ENCODE measurements around the gene NQO1. TPM values are rescaled to one million over a fixed set of nuclear protein-coding genes. Genes with fewer than 3 reads are reported as not detected.

Gene NQO1
- total and polyA plus RNA-seq, 2 of the 4 experiments (the other 2 are of a cell fraction) = 304 to 426 TPM

- H2AK9ac ChIP-seq (replicated peaks; ENCODE audit: low read depth, low read length, poor library complexity) = no peak overlapping the region
- H2BK120ac ChIP-seq (ENCODE audit: low read depth, low read length) = no peak overlapping the region
- peaks cover 17 to 56% of the 10 kb centered on the region in 2 experiments for H3K79me1 ChIP-seq (ENCODE audit: low read depth in 1 of 2, low read length in 2 of 2)
- H3K18ac ChIP-seq (ENCODE audit: low read depth, low read length) = no peak overlapping the region
- H3K4ac ChIP-seq (ENCODE audit: low read depth, low read length) = no peak overlapping the region
- no peak overlapping the region for H3K4me2 ChIP-seq (ENCODE audit: low read depth, low read length)
- ChIA-PET CTCF (no interaction called here), POLR2A (ENCODE audit: unreplicated experiment) (interaction anchor here (0.7 kb wide), 1 partner anchor 299 kb away, joined by 5 read pairs; no protein-coding TSS in a partner anchor)
- H3K36me3 ChIP-seq (ENCODE audit: control insufficient read depth, insufficient read depth, low read length) = peaks cover 57% of the 10 kb centered on the region
- 93% methylated on average over 5 of the region's 6 CpGs; no CpG with 5 or more reads in 1 of the 2 experiments for WGBS, 2 experiments (ENCODE audit: extremely low coverage in 2 of 2, insufficient read length in 1 of 2)
- H3K4me3 ChIP-seq (ENCODE audit: insufficient read depth, low read depth, low read length) = no peak overlapping the region
- no peak overlapping the region for H2BK5ac ChIP-seq (ENCODE audit: low read depth, low read length, poor library complexity, severe bottlenecking)
- ATAC-seq (ENCODE audit: low read depth) (no peak), DNase-seq (no peak)
- H2AK5ac ChIP-seq (ENCODE audit: low read depth, low read length) = no peak overlapping the region
- peaks cover 6% of the 10 kb centered on the region; the same call in 1 of the 2 replicates for H3K9me1 ChIP-seq (ENCODE audit: insufficient read depth, low read length)
- no peak overlapping the region for H2BK20ac ChIP-seq (ENCODE audit: low read depth, low read length)
- H4K8ac ChIP-seq (ENCODE audit: low read depth in 2 of 2, low read length in 2 of 2) = no peak overlapping the region
- no peak overlapping the region for H3K14ac ChIP-seq (replicated peaks; ENCODE audit: low read depth, low read length)
- no peaks in the 10 kb centered on the region for H3K9me3 ChIP-seq (ENCODE audit: control insufficient read depth, insufficient read depth, low read length)
- no peak overlapping the region for H3K27ac ChIP-seq (ENCODE audit: insufficient read depth, low read length)
- H4K91ac ChIP-seq (ENCODE audit: insufficient read depth, low read depth, low read length) = no peak overlapping the region
- no peak overlapping the region for H4K5ac ChIP-seq (ENCODE audit: low read depth, low read length)
- intact Hi-C loops (cut with micrococcal nuclease) = no loop called here
- no peaks in the 10 kb centered on the region for H3K27me3 ChIP-seq (ENCODE audit: control insufficient read depth, insufficient read depth, low read length)
- H3K9ac ChIP-seq (ENCODE audit: low read depth, low read length) = no peak overlapping the region
- no TSS peak for BruUV-seq (replicated peaks)
- no peak overlapping the region for H2BK15ac ChIP-seq (ENCODE audit: low read depth, low read length)
- no peak overlapping the region for H3K23ac ChIP-seq (ENCODE audit: low read depth, low read length)
- peaks cover 20% of the 10 kb centered on the region; the same call in 1 of the 2 replicates for H4K20me1 ChIP-seq (ENCODE audit: insufficient read depth, low read length)
- no peak overlapping the region for H3K56ac ChIP-seq (ENCODE audit: extremely low read depth, insufficient read depth, low read length)
- dilution Hi-C loops (cut with HindIII; ENCODE audit: low sequenced_read_pairs, unreplicated experiment) = no loop called here
- TF ChIP-seq RCOR1 (IDR thresholded peaks at IDR 0.05; ENCODE audit: insufficient replicate concordance, low read length) (no peak), FOS (IDR thresholded peaks at IDR 0.05; ENCODE audit: low read depth, low read length) (no peak), SMC3 (IDR thresholded peaks at IDR 0.05; ENCODE audit: low read depth, low read length) (no peak), CTCF (conservative IDR thresholded peaks at IDR 0.05; ENCODE audit: low read depth, low read length) (no peak), BHLHE40 (IDR thresholded peaks at IDR 0.05; ENCODE audit: low read depth, low read length) (no peak)
- no peaks in the 10 kb centered on the region for H3K4me1 ChIP-seq (ENCODE audit: control insufficient read depth, insufficient read depth, low read length)
- no peak overlapping the region for H2AFZ ChIP-seq (replicated peaks; ENCODE audit: low read length, poor library complexity)
- in situ Hi-C loops (cut with MboI; ENCODE audit: low sequenced_read_pairs) = no loop called here
Observed at GRCh38 chr16:69717066-69717465, 9.3 kb downstream of the NQO1 start.
